Inflammatory macrophage (primary cell): ENCODE data around the gene KCNAB2.

ENCODE experiments used
- DNase-seq, 2 donors: peaks; one replicate each; pipeline ENCODE4 v3.0.0-alpha.2; 2020 to 2022

KCNAB2 gene

DNA sequence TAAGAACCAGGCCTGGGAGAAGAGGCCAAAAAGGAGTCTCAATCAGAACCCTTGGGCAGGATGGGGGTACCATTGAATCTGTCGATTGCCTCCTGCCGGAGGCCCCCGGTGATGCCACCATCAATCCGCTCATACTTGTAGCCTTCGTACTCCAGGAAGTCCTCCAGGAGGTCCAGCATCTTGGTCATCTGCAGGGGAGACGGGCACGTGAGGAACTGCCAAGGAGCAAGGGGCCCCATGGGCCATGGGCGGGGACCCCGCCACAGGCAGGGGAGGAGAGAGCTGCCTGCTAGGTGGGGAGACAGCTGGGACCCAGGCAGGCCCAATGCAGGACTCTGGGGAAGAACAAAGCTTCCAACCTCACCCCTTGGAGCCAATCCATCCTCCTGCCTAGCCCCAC lies 85.9 kb downstream of the KCNAB2 start:
- DNase-seq = no peak

DNA sequence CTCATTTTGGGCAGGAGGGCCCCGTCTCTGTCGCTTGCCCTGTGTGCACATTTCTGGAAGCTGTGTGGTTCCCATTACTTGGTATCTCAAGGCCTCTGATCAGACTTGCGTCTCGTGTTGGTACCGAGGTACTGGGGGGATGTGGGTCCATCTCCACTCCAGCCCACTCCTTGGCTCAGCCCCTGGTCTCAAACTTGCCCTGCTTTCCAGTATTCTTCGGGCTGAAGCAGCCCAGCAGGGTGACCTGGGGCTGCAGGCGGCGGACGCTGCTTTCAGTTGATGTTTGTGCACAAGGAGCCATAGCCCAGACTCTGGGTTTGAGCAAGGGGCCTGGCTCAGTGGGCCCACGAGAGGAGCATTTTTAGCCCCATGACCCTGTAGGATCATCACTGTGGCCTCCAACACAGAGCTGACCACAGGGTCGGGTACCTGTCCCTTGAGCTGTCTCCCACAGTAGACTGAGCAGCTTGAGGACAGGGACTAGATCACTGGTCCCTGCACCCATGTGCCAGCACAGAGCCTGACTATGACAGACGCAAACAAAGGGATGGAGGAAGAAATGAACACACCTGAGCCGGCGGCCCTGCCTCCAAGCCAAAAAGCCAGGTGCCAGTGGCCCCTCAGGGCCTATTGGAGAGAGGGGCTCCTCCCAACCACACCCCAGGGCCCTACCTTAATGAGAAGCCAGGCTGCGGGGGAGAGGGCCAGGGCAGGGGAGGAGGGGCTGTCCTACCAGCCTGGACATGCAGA lies 87.6 kb downstream of the KCNAB2 start:
- no peak for DNase-seq

DNA sequence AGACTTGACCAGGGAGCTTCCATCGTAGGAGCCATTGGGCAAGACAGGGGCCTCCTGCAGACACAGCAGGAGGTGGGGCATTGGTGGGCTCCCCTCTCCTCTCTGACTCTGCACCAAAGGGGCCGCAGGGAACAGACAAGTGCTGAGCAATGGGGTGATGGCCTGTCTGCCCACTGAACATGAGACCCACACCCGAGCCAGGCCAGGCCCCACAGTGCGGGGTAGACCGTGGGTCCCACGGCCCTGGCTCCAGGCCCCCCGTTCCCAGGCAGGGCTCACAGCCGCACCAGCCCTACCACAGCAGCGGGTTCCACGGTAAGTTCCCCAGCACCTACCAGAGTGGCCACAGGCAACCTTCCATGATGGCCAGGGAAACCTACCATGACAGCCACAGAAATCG lies 88.5 kb downstream of the KCNAB2 start:
- DNase-seq = no peak

DNA sequence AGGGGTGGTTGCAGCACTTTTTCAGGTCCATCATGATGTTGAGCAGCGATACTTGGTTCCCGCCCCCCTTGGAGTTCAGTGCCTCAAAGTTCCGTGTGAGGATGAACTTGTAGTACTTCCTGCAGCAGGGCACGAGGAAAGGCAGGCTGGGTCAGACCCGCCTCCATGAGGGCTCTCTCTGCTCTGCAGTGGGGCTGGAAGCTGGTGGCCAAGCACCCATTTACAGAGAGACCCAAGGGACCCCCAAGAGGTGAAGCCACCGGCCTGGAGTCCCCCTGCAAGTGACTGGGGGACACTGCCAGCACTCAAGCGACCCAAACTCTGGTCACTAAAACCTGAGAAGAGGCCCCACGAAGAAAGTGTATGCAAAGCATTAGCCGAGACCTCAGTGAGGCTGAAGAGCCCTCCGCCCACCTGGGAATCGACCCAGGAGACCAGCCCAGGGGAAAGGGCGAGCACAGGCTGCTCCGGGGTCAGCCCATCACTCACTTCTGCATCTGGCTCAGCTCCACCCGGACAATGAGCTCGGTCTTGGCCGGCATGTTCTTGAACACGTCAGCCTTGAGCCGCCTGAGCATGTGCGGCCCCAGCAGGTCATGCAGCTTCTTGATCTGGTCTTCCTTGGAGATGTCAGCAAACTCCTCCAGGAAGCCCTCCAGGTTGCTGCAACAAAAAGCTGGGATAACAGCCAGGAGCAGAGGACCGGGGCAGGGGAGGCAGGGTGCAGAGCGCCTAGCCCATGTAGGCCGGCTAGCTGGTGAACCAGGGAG lies 89.2 kb downstream of the KCNAB2 start:
- DNase-seq = no peak

DNA sequence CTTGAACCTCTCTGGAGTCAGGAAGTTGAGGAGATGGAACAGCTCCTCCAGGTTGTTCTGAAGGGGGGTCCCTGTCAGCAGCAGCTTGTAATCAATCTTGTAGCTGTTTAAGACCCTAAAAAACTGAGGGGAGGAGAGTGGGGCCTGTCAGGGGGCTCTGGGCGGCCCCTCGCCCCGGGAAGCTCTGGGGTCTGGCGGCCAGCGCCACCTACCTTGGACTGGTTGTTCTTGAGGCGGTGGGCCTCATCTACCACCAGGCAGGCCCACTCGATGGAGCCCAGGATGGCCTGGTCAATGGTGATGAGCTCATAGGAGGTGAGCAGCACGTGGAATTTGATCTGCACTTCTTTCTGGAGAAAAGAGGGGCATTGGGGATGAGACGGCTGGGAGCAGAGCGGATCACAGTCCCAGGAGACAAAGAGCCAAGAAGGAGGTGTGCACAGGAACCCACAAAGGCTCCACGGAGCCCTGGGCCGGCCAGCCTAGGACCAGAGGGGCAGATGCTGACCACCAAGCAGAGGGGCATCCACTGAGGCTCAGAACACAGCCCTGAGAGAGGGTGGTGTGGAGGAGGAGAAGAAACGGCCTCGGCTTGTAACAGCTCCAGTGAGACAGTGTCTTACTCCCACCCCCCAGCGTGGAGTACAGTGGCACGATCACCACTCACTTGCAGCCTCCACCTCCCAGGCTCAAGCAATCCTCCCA lies 91.0 kb downstream of the KCNAB2 start:
- no peak for DNase-seq

DNA sequence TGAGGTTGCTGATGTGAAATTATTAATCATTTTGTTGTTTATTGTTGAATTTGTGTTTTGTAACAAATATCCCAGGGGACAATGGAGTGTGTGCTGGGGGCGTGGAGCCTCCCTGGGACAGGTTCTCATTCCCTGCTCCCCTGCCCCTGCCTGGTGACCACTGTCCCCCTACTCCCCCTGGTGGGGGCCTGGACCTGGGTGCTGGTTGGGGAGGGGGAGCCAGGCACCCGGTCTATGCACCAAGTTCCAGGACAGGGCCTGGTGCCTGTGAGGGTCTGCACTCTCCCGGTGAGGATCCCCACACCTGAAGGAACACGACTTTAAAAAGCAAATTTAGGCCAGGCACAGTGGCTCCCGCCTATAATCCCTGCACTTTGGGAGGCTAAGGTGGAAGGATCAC lies 92.1 kb downstream of the KCNAB2 start:
- DNase-seq = no peak

DNA sequence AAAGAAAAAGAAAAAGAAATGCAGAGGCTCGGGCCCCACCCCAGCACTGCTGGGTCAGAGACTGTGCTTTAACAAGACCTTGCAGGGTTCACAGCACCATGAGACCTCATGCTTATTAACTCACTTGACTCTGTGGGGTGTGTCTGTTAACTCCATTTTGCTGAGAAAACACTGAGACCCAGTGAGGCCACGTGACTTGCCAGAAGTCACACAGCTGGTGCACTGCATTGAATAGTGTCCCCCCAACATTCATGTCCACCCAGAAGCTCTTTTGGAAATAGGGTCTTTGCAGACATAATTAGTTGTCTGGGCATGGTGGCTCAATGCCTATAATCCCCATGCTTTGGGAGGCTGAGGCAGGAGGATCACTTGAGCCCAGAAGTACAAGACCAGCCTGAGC lies 94.7 kb downstream of the KCNAB2 start:
- no peak for DNase-seq

DNA sequence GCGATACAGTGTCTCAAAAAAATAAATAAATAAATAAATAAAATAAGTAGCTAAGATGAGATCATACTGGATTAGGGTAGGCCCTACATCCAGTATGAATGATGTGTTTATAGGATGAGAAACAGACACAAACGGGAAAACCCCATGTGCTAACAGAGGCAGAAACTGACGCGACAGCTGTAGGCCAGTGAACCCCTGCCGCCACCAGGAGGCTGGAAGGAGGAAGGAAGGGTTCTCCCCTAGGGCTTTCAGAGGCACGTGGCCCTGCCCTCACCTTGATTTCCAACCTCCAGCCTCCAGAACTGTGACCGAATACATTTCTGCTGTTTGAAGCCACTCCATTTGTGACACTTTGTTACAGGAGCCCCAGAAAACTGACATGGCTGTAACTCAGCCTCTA lies 95.9 kb downstream of the KCNAB2 start:
- no peak for DNase-seq

DNA sequence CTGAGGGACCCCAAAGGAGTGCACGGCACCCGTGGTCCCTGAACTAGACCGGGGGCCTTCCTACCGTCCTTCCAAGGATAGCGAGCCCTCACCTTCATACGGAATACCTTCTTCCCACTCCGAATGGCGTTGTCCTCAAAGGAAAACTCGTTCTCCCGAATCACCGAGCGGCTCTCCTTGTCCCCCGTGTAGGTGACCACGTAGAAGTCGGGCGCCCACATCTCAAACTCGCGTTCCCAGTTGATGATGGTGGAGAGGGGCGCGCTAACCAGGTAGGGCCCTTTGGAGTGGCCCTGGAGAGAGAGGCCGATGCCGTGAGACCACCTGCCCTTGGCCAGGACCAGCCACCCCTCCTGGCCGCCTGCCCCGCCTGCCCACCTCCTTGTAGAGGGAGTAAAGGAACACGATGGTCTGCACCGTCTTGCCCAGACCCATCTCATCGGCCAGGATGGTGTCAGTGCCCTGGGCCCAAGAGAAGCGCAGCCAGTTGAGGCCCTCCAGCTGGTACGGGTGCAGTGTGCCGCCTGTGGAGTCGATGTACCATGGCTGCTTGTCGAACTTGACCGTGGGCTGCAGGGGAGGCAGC lies 96.4 kb downstream of the KCNAB2 start:
- no peak for DNase-seq

DNA sequence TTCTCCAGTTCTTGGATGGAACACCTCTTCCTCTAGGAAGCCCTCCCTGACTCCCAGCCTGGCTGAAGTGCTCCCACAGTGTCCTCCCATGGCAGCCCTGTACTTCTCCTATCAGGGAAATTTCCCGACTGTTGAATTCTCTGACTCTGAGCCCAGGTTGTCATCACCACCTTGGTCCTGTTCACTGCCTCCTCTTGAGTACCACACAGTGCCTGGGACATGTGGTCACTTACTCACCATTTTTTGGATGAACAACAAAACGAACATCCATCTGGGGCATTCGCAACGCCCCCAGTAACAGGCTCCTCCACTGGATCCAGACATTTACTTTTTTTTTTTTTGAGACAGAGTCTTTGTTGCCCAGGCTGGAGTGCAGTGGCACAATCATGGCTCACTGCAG lies 97.0 kb downstream of the KCNAB2 start:
- DNase-seq = no peak

DNA sequence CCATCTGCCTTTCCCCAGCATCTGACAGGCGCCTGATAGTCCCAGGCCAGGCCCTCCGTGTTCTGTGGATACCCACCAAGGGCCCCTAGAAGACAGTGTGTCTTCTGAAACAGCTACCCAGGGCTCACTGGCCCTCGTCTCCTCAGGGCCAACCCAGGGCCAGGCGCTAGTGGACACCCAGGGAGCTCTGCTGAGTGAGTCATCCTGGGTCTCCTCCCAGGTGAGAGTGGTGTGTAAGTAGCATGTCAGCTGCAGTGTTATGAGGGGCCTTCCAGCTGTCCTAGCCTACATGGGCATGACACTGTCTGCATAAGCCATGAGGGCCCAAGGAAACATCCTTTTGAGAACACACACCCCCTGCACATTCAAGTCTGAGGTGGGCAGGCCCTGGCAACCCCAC lies 97.7 kb downstream of the KCNAB2 start:
- DNase-seq = no peak

DNA sequence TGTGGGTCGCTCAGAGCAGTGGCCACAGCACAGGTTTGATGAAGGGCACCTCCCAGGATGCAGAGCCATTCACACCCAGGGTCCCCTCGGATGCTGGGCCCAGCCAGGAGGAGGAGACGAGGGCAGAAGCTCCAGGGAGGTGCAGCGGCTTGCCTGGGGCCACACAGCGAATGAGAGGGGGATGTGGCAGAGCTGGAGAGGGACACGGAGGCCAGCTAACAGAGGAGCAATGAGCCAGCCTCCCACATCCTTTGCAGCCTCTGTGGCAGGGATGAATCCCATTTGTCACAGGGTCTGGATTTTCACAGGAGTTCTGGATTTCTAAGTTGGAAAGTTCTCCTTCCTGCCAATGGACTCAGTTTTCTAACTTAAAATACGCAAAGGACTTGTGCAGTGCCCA lies 98.5 kb downstream of the KCNAB2 start:
- DNase-seq = no peak

DNA sequence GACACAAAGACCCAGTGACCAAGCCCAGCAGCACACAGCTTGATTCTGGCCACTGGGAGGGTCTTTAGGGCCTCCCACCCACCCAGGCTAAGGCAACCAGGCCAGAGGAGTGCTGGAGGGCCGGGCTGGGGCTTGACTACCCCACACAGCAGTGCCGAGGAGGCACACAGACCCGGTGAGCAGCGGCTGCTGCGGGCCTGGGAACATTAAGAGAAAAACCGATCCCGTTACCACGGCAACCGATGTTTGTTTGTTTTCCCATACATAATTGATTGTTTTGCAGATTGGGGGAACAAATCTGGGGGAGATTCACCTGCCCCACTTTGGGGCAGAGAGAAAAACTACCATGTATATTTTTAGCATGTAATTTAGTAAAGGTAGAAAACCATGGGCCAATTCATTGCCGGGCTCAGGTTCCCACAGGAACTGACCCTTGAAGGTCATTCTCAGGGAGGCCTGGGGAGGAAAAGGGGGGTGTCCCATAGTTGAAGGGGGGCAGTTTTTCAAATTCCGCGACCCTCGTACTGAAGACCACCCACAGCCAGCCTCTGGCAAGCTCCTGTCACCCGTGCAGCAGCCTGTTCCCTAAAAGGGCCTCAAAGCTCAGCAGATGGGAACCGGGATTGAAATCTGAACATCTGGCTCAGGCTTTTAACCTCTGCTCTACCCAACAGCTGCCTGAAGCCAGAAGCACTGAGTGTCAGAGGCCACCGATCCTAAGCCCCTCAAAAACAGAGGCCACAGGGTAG lies 99.1 kb downstream of the KCNAB2 start:
- no peak for DNase-seq

DNA sequence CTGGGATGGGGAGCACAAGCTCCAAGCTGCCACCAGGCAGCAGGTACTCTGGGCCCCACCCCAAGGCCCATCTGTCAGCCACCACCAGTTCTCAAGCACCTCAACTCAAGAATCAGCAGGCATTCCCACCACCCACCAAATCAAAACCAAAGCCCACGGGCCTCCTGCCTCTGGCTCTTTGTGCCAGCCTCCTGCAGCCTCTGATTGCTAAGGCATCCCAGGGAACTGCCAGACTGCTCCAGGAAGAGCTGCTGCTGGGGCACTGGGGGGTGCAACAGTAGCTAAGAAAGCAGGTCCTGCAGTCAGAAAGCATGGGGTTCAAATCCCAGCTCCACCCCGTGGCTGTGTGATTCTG lies 99.7 kb downstream of the KCNAB2 start:
- DNase-seq = no peak

DNA sequence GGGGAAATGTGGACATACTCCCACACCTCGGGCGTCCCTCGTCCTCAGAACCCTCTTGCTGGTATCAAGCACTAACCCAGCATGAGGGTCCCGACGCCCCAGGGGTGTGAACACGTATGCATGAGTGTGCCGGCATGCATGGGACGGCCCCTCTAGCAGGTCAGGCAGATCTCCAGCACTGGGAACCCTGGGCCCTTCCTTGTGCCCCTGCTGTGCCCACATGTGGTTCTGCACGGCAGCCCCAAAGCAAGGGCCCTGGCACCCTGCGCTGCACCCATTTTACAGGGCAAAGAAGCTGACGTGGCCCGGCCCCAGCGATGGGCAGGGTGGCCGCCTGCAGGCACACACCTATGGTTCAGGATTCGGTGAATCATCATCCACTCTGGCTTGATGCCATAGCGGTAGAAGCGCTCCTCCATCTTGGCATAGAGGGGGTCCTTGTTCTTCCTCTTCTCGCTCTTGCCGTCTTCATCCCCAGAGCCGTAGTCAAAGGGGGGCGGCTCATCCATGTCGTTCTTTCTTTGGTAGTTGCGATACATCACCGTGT lies 100.2 kb downstream of the KCNAB2 start:
- no peak for DNase-seq

DNA sequence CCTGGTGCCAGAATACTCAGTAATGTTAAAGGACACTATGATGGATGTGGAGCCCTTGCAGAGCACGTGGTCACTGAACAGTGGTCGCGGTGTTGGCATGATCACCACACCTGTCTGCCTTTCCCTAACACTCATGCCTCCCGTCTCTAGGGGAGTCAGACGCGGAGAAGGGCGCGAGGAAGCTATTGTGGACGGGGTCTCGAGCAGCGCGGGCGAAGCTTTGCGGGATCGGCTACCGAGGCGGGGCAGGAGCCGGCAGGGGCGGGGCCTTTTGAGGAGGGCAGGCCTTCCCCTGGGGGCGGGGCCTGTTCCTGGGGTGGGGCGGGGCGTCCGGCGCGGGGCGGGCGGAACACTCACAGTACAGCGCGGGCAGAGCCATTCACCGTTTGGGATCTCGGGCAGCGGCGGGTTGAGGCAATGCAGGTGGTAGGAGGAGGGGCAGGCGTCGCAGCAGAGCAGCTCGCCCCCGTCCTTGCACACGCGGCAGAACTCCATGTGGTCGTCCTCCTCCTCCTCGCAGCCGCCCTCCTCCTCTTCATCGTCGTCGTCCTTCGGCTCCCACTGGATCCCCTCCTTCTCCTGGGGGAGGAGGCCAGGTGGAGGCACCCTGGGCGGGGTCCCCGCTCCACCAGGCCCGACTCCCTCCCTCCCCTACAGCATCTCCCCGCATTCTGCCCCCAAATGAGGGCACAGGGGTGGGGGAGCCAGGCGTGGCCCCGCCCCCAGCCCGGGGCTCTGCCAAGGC lies 103.0 kb downstream of the KCNAB2 start:
- peak; percentile 35 to 56 for DNase-seq

DNA sequence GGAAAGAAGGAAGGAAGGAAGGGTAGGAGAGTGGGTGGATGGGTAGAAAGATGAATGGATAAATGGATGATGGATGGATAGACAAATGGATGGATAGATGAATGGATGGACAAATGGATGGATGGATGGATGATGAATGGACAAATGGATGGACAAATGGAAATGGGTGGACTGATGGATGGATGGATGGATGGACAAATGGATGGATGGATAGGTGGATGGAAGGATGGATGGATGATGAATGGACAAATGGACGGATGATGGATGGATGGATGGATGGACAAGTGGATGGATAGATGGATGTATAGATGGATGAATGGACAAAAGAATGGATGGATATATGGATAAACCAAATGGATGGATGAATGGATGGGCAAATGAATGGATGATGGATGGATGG lies 103.9 kb downstream of the KCNAB2 start:
- no peak for DNase-seq

DNA sequence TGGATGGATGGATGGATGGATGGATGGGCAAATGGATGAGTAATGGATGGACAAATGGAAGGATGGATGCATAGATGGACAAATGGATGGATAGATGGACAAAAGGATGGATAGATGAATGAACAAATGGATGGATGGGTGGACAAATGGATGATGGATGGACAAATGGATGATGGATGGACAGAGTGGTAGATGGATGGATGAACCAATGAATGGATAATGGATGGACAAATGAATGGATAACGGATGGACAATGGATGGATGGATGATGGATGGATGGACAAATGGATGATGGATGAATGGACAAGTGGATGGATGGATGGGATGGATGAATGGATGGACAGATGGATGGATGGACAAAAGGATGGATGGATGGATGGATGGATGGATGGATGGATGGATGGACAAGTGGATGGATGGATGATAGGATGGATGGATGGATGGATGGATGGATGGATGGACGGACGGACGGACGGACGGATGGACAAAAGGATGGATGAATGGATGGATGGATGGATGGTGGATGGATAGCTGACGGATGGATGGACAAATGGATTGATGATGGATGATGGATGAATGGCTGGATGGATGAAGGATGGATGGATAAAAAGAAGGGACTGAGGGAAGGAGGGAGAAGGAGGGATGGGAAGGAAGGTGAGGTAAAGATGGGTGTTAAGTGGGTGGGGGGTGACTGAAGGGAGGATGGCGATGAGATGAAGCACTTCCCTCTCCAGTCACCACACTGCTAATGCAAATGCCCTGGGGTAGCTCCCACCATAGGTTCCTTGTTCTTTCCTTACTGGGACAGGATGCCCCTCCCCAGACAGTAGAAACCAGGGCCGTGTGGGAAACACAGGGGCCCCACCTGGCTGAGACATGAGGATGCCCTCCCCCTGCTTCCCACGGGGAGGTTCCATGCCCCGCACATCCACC lies 104.6 kb downstream of the KCNAB2 start:
- no peak for DNase-seq
